Choroid plexus epithelial cell (primary cell): Measurements from ENCODE around the gene KIAA0232.

Source experiments
- DNase-seq: peaks from one replicate; pipeline ENCODE4 v3.0.0-alpha.2; 2010; ENCODE audit warnings: low read depth
- H3K4me3 ChIP-seq: 2 replicates; pipeline ENCODE4 v1.5.1; 2011; ENCODE audit warnings: low read depth, mild to moderate bottlenecking, control low read depth, low read length, moderate library complexity
- CTCF ChIP-seq: conservative IDR thresholded peaks from 2 replicates; pipeline ENCODE4 v1.5.1; 2011; ENCODE audit warnings: low read depth, mild to moderate bottlenecking, control low read depth, inconsistent platforms, low read length, moderate library complexity

Gene KIAA0232

GRCh38 chr4:6851431-6851830 lies 68.9 kb downstream of the KIAA0232 start:
- DNase-seq: no peak
- H3K4me3 ChIP-seq: no peak overlapping the region
- TF ChIP-seq CTCF: no peak

GRCh38 chr4:6851962-6852361 lies 69.4 kb downstream of the KIAA0232 start:
- H3K4me3 ChIP-seq: no peak overlapping the region
- no peak for DNase-seq
- TF ChIP-seq CTCF: no peak

- DNase-seq: no peak
- TF ChIP-seq CTCF: no peak
- H3K4me3 ChIP-seq: no peak overlapping the region
These were observed 70.1 kb downstream of the KIAA0232 start for GRCh38 chr4:6852582-6852981.

- DNase-seq: no peak
- TF ChIP-seq CTCF: no peak
- H3K4me3 ChIP-seq: no peak overlapping the region
These were observed 71.7 kb downstream of the KIAA0232 start for GRCh38 chr4:6854098-6854744.

GRCh38 chr4:6855692-6856297 lies 73.3 kb downstream of the KIAA0232 start:
- peak; percentile 86 for DNase-seq
- no peak overlapping the region for H3K4me3 ChIP-seq
- no peak for TF ChIP-seq CTCF

- TF ChIP-seq CTCF: no peak
- H3K4me3 ChIP-seq: no peak overlapping the region
- DNase-seq: no peak
These were observed 73.9 kb downstream of the KIAA0232 start for GRCh38 chr4:6856391-6856790.
